WTC11 (cell line): ENCODE data around the gene OR6B3.

Experiments
- CTCF ChIP-seq: fragments of 200-600 bp; IDR thresholded peaks from 2 replicates; pipeline ENCODE4 v1.8.0; 2022; ENCODE audit warnings: antibody characterized with exemption
- STAT6 ChIP-seq: sonication (generic); formaldehyde crosslinking; conservative IDR thresholded peaks from 2 replicates; pipeline ENCODE4 v1.8.1; 2023; ENCODE audit warnings: mild to moderate bottlenecking, low read depth, missing genetic modification reagents, moderate library complexity
- ZBTB43 ChIP-seq: sonication (generic); formaldehyde crosslinking; IDR thresholded peaks from 2 replicates; pipeline ENCODE4 v1.8.1; 2023; ENCODE audit warnings: mild to moderate bottlenecking, missing genetic modification reagents
- TF ChIP-seq, protein P1 (sequence below): sonication (generic); formaldehyde crosslinking; IDR thresholded peaks from 2 replicates; pipeline ENCODE4 v1.8.1; 2023; ENCODE audit warnings: mild to moderate bottlenecking, moderate library complexity, missing genetic modification reagents

DNA sequence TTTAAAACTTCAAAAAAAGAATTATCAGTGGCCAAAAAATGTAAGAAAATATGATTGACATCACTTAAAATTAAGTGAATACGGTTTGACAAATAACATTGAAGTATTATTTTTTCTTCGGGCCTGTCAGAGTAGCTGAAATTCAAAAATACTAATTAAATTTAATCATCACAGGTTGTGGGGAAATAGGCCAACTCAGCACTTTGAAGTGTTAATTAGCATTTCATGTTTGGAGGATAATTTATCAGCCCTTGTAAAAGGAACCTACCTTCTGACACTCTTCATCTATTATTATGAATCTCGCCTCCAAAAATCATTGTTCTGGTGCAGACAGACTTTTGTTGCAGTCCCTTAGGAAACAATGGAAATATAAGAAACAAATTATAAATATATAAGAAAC is 17.6 kb upstream of the OR6B3 start:
- TF ChIP-seq ZBTB43 (CRISPR knock-in tag) (no peak), STAT6 (CRISPR knock-in tag) (no peak), CTCF (no peak)
- TF ChIP-seq, protein P1, sequence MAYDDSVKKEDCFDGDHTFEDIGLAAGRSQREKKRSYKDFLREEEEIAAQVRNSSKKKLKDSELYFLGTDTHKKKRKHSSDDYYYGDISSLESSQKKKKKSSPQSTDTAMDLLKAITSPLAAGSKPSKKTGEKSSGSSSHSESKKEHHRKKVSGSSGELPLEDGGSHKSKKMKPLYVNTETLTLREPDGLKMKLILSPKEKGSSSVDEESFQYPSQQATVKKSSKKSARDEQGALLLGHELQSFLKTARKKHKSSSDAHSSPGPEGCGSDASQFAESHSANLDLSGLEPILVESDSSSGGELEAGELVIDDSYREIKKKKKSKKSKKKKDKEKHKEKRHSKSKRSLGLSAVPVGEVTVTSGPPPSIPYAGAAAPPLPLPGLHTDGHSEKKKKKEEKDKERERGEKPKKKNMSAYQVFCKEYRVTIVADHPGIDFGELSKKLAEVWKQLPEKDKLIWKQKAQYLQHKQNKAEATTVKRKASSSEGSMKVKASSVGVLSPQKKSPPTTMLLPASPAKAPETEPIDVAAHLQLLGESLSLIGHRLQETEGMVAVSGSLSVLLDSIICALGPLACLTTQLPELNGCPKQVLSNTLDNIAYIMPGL (CRISPR knock-in tag), result no peak
